IPS-20b (cell line): ENCODE results near the gene VSIG10L2.

Source experiments
- H3K27ac ChIP-seq: one replicate; pipeline ENCODE4 v1.5.1; 2013; ENCODE audit warnings: low read length
- H3K27me3 ChIP-seq: 2 replicates; pipeline ENCODE4 v1.6.1; 2013; ENCODE audit warnings: mild to moderate bottlenecking, low read length, inconsistent platforms; ENCODE audit not compliant: insufficient read depth
- H3K36me3 ChIP-seq: 2 replicates; pipeline ENCODE4 v1.6.1; 2013; ENCODE audit warnings: low read depth, mild to moderate bottlenecking, inconsistent platforms, low read length, moderate library complexity; ENCODE audit not compliant: insufficient read depth
- H3K4me1 ChIP-seq: 2 replicates; pipeline ENCODE4 v1.6.1; 2013; ENCODE audit warnings: mild to moderate bottlenecking, control low read depth, inconsistent platforms, low read length, moderate library complexity; ENCODE audit not compliant: insufficient read depth
- H3K4me3 ChIP-seq: 2 replicates; pipeline ENCODE4 v1.5.1; 2013; ENCODE audit warnings: mild to moderate bottlenecking, low read length, inconsistent platforms
- H3K9ac ChIP-seq: 2 replicates; pipeline ENCODE4 v1.6.1; 2013; ENCODE audit warnings: low read depth, mild to moderate bottlenecking, inconsistent platforms, low read length, moderate library complexity
- H3K9me3 ChIP-seq: 2 replicates; pipeline ENCODE4 v1.6.1; 2013; ENCODE audit warnings: mild to moderate bottlenecking, low read depth, low read length, inconsistent platforms; ENCODE audit not compliant: insufficient read depth

VSIG10L2 gene

DNA sequence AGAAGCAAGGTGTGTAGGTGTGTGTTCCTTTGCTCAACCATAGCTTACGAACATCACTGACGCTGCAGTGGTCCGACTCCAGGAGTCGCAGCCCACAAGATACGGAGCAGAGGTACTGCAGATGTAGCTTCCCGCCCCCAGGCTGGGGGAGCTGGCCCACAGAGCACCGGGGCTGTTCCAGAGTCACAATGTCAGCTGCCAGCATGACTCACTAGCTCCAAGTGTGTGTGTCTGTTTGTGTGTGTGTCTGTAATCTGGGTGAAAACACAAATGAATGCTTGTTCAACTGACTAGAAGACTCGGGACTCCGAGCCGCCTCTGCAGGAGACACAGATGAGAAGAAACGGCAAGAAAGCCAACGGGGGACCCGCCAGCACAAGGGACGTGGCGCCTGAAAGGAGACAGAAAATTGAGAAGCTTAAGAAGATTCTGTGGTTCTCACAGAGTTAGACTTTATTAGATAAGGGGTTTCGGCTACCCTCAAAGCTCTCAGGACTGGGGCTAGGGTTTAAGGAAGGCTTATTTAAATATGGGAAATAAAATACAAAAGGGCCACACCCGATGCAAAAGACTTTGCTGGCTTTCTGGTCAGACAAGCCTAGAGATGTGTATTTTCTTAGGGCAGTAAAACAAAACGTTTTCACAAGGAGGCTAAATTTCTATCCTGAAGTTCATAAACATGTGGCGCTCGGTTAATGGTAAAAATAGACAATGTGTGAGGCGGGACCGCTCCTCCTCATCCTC lies 10.7 kb downstream of the VSIG10L2 start:
- Histone ChIP-seq H3K4me1 (no peaks in the 10 kb centered on the region), H3K27ac (no peak overlapping the region), H3K27me3 (no peaks in the 10 kb centered on the region), H3K4me3 (no peak overlapping the region), H3K36me3 (peaks cover 39% of the 10 kb centered on the region), H3K9ac (no peak overlapping the region), H3K9me3 (no peaks in the 10 kb centered on the region)

DNA sequence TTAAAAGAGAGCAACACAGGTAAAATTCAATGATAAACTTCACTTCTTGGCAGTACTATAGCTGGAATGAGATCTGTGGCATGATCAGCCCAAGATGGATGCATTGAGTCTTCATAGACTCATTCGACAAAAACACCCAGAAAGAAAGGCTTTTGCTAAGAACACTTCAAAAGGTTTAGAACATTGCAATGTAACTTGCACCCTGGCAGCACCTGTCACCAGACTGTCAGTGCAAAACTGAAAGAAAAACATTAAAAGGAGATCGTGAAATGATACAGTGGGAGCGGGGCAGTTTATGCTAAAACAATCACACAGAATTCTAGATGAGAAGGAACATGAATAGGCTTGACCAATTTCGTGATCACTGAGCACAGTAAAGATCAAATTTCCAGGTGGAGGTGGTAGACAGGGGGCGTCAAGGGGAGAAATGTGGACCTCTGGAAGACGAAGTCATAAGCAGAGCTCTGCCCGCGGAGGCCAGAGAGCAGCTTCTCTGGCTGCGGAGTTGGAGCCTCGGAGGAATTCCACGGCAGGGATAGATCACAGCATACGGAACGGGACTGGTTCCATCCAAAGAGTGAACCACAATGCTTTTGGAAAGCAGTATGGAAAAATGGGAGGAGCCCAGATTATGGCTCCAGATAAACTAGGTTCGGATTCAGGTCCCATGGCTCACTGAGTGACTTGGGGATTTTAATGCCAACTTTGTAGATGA lies 11.9 kb downstream of the VSIG10L2 start:
- Histone ChIP-seq H3K27me3 (no peaks in the 10 kb centered on the region), H3K27ac (no peak overlapping the region), H3K9me3 (peaks cover 5% of the 10 kb centered on the region; the same call in 1 of the 2 replicates), H3K9ac (no peak overlapping the region), H3K4me1 (no peaks in the 10 kb centered on the region), H3K4me3 (no peak overlapping the region), H3K36me3 (peaks cover 48% of the 10 kb centered on the region)

DNA sequence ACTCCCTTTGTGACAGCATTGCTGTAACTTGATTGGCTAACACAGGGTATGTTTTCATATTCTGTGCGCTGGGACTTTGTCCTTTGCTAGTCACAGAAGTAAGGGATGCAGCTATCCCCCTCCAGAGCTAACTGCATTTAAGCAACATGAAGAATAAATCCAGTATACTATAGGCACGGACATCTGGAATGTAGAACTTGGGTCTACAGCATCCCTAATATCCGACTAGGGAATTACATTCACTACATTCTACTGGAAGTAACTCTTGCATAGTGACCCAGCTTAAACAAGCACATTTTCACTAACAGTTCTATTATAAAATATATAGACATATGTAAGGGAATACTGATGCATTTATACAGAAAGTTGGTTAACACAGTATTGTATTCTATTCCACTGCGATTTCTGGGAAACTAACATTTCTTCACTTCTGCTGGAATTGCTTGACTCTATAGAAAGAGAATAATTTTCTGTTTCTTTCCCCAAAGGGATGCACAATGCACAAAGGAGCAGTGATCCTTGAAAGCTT lies 13.1 kb downstream of the VSIG10L2 start:
- H3K27me3 ChIP-seq, result no peaks in the 10 kb centered on the region
- H3K4me3 ChIP-seq, result no peak overlapping the region
- peaks cover 6% of the 10 kb centered on the region; the same call in 1 of the 2 replicates for H3K9me3 ChIP-seq
- H3K36me3 ChIP-seq, result peaks cover 48% of the 10 kb centered on the region
- no peaks in the 10 kb centered on the region for H3K4me1 ChIP-seq
- no peak overlapping the region for H3K27ac ChIP-seq
- no peak overlapping the region for H3K9ac ChIP-seq

DNA sequence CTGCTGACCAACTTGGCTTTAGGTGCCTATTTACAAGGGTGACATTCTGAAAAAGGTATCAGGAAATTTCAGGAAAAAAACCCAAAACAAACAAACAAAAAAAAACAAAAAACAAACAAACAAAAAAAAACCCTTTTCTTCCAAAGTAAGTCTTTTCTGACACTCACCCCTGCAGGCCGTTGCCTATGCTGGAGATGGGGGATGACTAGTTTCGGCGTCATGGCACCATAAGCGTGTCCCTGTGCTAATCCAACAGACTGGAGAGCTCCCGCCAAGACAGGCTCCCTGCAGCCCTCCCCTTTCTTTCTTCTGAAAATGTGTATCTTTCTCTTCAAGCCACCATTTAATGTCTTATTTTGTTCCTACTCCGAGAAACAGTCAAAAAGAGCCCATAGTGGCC lies 13.7 kb downstream of the VSIG10L2 start:
- Histone ChIP-seq H3K27ac (no peak overlapping the region), H3K36me3 (peaks cover 48% of the 10 kb centered on the region), H3K4me3 (no peak overlapping the region)

DNA sequence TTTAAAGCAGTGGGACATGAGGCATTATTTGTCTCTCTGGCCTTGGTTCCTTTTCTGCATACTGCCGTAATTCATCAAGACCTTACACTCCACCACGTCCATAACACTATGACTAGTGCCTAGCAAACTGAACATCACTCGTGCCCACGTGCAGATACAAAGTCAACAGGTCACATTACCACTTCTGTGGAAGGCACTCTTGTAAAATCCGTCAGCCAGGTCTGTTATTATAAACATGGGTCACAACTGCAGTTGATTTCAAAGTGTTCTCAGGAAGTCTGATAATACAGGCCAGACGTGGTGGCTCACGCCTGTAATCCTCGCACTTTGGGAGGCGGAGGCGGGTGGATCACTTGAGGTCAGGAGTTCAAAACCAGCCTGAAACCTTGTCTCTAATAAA lies 14.1 kb downstream of the VSIG10L2 start:
- H3K9ac ChIP-seq, result no peak overlapping the region
- H3K27ac ChIP-seq, result no peak overlapping the region
- H3K9me3 ChIP-seq, result peaks cover 6% of the 10 kb centered on the region; the same call in 1 of the 2 replicates
- H3K4me3 ChIP-seq, result no peak overlapping the region
- peaks cover 48% of the 10 kb centered on the region for H3K36me3 ChIP-seq
- H3K4me1 ChIP-seq, result no peaks in the 10 kb centered on the region
- H3K27me3 ChIP-seq, result no peaks in the 10 kb centered on the region

More for the DNA sequence above, 13.7 kb downstream of the VSIG10L2 start:
- no peaks in the 10 kb centered on the region for H3K4me1 ChIP-seq
- no peaks in the 10 kb centered on the region for H3K27me3 ChIP-seq
- peaks cover 6% of the 10 kb centered on the region; the same call in 1 of the 2 replicates for H3K9me3 ChIP-seq
- no peak overlapping the region for H3K9ac ChIP-seq

DNA sequence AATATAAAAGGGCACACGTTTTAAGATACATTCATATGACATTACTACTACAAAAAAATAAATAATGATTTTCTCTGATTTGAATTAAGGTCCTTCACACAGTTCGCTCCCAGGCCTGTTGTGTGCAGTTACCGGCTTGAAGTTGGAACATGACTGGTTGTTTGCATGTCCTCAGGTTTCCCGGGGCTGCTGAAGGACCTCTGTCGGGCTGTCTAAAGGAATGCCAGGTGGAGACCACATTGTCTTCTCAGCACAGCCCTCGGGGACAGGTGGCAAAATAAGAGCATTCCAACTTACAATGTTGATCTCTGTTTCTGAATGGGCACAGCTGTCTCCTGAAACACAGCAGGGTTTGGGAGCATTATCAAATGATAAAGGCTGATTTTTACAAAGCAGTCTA lies 14.9 kb downstream of the VSIG10L2 start:
- H3K27me3 ChIP-seq, result no peaks in the 10 kb centered on the region
- no peak overlapping the region for H3K27ac ChIP-seq
- H3K4me1 ChIP-seq, result no peaks in the 10 kb centered on the region
- peaks cover 6% of the 10 kb centered on the region; the same call in 1 of the 2 replicates for H3K9me3 ChIP-seq
- H3K36me3 ChIP-seq, result peaks cover 44% of the 10 kb centered on the region
- H3K9ac ChIP-seq, result no peak overlapping the region
- no peak overlapping the region for H3K4me3 ChIP-seq

DNA sequence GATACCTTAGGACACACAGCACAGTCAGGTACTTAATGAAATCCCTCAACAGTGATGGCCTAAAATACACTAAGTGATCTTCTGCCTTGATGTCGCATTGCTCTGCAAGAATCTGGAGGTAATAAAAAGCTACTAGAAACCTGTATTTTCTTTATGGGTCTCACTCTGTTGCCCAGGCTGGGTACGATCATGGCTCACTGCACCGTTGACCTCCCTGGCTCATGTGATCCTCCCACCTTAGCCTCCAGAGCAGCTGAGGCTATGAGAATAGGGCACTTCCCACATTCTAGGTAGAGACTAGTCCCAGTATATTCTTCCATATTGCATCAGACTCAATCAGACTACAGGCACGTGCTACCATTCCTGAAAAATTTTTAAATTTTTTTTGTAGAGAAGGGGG lies 21.7 kb downstream of the VSIG10L2 start:
- no peaks in the 10 kb centered on the region for H3K36me3 ChIP-seq
- no peak overlapping the region for H3K9ac ChIP-seq
- H3K9me3 ChIP-seq, result peaks cover 4% of the 10 kb centered on the region; the same call in 1 of the 2 replicates
- H3K27me3 ChIP-seq, result no peaks in the 10 kb centered on the region
- no peak overlapping the region for H3K4me3 ChIP-seq
- no peak overlapping the region for H3K27ac ChIP-seq
- H3K4me1 ChIP-seq, result no peaks in the 10 kb centered on the region

DNA sequence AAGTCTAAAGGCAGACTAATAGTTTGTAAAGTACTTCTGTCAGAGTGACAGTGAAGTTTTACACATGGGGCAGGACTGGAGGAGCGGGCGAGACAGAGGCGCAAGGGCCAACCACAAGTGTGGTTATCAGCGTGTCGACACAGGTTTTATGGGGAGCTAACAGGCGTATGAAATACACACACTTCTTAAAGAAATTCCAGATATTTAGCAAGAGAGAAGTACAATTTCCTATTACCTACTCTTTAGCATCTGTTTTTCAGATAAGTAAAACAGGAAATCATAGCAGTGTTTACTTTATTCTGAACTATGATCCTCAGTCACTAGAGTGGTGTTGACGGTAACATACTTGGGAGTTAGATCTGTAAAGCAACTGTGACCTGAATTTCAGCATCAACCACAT lies 22.5 kb downstream of the VSIG10L2 start:
- Histone ChIP-seq H3K27me3 (no peaks in the 10 kb centered on the region), H3K9ac (no peak overlapping the region), H3K4me3 (no peak overlapping the region), H3K36me3 (no peaks in the 10 kb centered on the region), H3K4me1 (no peaks in the 10 kb centered on the region), H3K9me3 (no peaks in the 10 kb centered on the region), H3K27ac (no peak overlapping the region)

DNA sequence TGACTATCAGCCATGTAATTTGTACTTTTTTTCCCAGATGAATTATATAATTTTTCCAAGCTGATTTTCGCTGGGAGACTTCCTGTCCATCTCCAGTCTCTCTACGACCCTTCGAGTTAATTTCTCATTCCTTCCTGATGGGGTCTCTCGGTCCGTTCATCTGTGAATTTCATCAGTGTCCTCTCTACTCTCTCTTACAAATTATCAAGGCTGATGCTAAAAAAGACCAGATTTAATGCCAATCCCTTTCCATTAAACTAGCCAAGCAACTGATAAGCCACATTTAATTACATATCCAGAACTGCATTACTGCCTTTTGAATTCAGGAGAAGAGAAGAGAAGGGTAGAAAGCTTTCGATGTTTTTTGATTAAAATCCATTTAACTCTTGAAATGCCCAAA lies 25.8 kb downstream of the VSIG10L2 start:
- Histone ChIP-seq H3K4me1 (no peaks in the 10 kb centered on the region), H3K27me3 (no peaks in the 10 kb centered on the region), H3K9ac (no peak overlapping the region), H3K27ac (no peak overlapping the region), H3K9me3 (no peaks in the 10 kb centered on the region), H3K36me3 (peaks cover 7% of the 10 kb centered on the region; the same call in 1 of the 2 replicates), H3K4me3 (no peak overlapping the region)

DNA sequence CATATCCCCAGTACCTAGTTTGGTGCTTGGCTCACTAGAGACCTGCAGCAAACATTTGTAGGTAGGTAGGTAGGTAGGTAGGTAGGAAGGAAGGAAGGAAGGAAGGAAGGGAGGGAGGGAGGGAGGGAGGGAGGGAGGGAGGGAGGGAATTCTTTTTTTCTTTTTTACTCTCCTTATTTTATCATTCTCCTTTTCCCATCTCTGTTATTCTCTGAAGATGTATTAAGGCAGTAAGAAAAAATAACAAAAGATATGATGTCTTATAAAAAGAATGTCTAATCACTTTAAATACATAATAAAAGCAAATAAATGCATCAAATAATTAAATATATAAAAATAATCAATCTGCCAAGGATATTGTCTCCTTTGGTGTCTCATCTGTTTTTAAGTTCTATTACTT lies 28.4 kb downstream of the VSIG10L2 start:
- H3K4me1 ChIP-seq, result peaks cover under 1% of the 10 kb centered on the region; the same call in 1 of the 2 replicates
- H3K27ac ChIP-seq, result no peak overlapping the region
- H3K36me3 ChIP-seq, result peaks cover 11% of the 10 kb centered on the region; the same call in 1 of the 2 replicates
- no peaks in the 10 kb centered on the region for H3K9me3 ChIP-seq
- H3K27me3 ChIP-seq, result no peaks in the 10 kb centered on the region
- H3K4me3 ChIP-seq, result no peak overlapping the region
- no peak overlapping the region for H3K9ac ChIP-seq

DNA sequence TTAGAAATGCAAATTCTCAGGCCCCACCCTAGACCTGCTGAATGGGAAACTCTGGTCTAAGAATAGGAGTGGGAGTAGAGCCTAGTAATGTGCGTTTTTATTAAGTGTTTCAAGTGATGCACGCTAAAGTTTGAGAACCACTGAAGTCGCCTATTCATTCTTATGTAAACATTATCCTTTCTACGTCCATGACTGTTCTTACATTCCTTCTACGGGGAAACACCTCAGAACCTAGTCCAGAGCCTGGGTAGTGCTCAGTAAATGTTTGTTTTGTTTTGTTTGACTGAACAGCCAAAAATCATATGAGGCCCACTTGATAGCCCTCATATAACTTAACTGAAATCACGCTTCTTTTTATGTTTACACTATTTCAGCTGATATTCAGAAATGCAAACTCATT lies 29.8 kb downstream of the VSIG10L2 start:
- Histone ChIP-seq H3K9ac (no peak overlapping the region), H3K4me1 (peaks cover 11% of the 10 kb centered on the region; the same call in 1 of the 2 replicates), H3K27ac (no peak overlapping the region), H3K27me3 (no peaks in the 10 kb centered on the region), H3K36me3 (peaks cover 11% of the 10 kb centered on the region; the same call in 1 of the 2 replicates), H3K4me3 (no peak overlapping the region), H3K9me3 (no peaks in the 10 kb centered on the region)
